Heart right ventricle (tissue), 16 donors: ENCODE data around the gene WDR64. TPM values are rescaled to one million over a fixed set of nuclear protein-coding genes. Genes with fewer than 3 reads are reported as not detected.

Experiments
- ATAC-seq, 8 donors: fragments of 200-7000 bp; cut with Tn5 transposase; one replicate each; pipeline ENCODE4 v1.9.1; 2020; ENCODE audit warnings: mild to moderate bottlenecking in 8 of 8, moderate library complexity in 8 of 8, moderate number of reproducible peaks in 1 of 8
- DNase-seq, 2 donors: peaks; one replicate each; pipeline ENCODE4 v3.0.0-alpha.2; 2020
- H3K27ac ChIP-seq, 10 donors: fragments of 200-600 bp; sonication (generic) in 2 of 10; one replicate each; pipeline versions ENCODE4 v1.5.0 to v1.8.0; 2020 to 2022; ENCODE audit warnings: mild to moderate bottlenecking in 3 of 10
- H3K27me3 ChIP-seq, 7 donors: fragments of 200-600 bp; one replicate each; pipeline ENCODE4 v1.8.0; 2021 to 2022; ENCODE audit warnings: mild to moderate bottlenecking in 2 of 7
- H3K36me3 ChIP-seq, 9 donors: fragments of 200-600 bp; sonication (generic) in 1 of 9; one replicate each; pipeline versions ENCODE4 v1.5.0 to v1.8.0; 2020 to 2022; ENCODE audit warnings: mild to moderate bottlenecking in 2 of 9
- H3K4me1 ChIP-seq, 9 donors: fragments of 200-600 bp; sonication (generic) in 1 of 9; one replicate each; pipeline versions ENCODE4 v1.5.0 to v1.8.0; 2020 to 2022; ENCODE audit warnings: mild to moderate bottlenecking in 4 of 9
- H3K4me3 ChIP-seq, 10 donors: fragments of 200-600 bp; sonication (generic) in 2 of 10; one replicate each; pipeline versions ENCODE4 v1.5.0 to v1.8.0; 2020 to 2022; ENCODE audit warnings: mild to moderate bottlenecking in 7 of 10, moderate library complexity in 2 of 10
- H3K9me3 ChIP-seq, 11 donors: fragments of 200-600 bp in 10 of 11; sonication (generic) in 2 of 11; one replicate each; pipeline versions ENCODE4 v1.5.0 to v1.8.0; 2013 to 2022; ENCODE audit warnings: mild to moderate bottlenecking in 2 of 11, control low read depth in 1 of 11, moderate library complexity in 1 of 11
- WGBS, 2 donors: extraction: QIAGEN DNeasy Blood & Tissue Kit; methylation state at CpG; one replicate each; pipeline ENCODE4 v1.1.7; 2013; ENCODE audit warnings: inconsistent platforms in 1 of 2; 5-methylcytosine and 5-hydroxymethylcytosine counted together
- intact Hi-C, 10 donors: fragments of 100-400 bp; cut with DNase I; formaldehyde crosslinking; loops; one replicate each; pipeline versions ENCODE4 v1.11.1 to v1.14.2; 2022
- polyA plus RNA-seq, 2 donors: library from polyadenylated mRNA; stranded (reverse); fragments of 200-250 nt; gene quantifications; one replicate each; pipeline ENCODE4 v1.2.3, GENCODE V29; 2013
- total RNA-seq, 10 donors: library from RNA; stranded (reverse); fragmentation: NEBNext Ultra II Directional in 3 of 10; extraction: Animal tissue kit (Norgen Biotek cat#: 25700) in 3 of 10; gene quantifications; one replicate each; pipeline versions ENCODE4 v1.2.1 to v1.2.4, GENCODE V29; 2021 to 2023
- TF ChIP-seq, protein P1 (sequence below), 9 donors: fragments of 200-600 bp; sonication (generic) in 2 of 9; IDR thresholded peaks; one replicate each; pipeline versions ENCODE4 v1.5.0 to v1.8.0; 2021 to 2022; ENCODE audit warnings: antibody characterized with exemption in 9 of 9, mild to moderate bottlenecking in 5 of 9, moderate library complexity in 1 of 9
- donor health status: Arrhythmogenic right ventricular cardiomyopathy.
- donor health status: ischemic (EF 13 %, LVEDD 7.1; RV severe dilation, severe dysfunction).
- donor health status: healthy with polysubstance abuse.
- donor health status: DM: no; HTN: yes; CAD: no.
- donor health status: DM: no; HTN: no; CAD: no.
- donor health status: ischemic (EF 25% LVEDD 6.9; RV normal size, moderate dysfunction).
- donor health status: ischemic (EF 25% LVEDD 5.7; RV mildly dilated, moderate dysfunction).
- donor health status: healthy.
- donor health status: DM: yes; HTN: yes; CAD: no.
- donor health status: Ischemic cardiomyopathy.
- donor health status: ischemic (EF 35%, LVEDD 5.7; RV mildly dilated, moderate dysfunction).
- donor health status: nonischemic (EF 11% LVEDD 7.7; RV severe dilation, severe dysfunction).
- donor health status: DM: yes; HTN: yes; CAD: no.
- donor health status: PGD.
- donor health status: ischemic (EF 29% LVEDD 5.4; RV normal size, mild dysfunction).
- donor health status: nonischemic (EF 23%, LVEDD 6.1; RV moderate dilation, normal function).

Gene WDR64
- total and polyA plus RNA-seq, 12 donors, result 0.59 TPM; not detected in 11

DNA sequence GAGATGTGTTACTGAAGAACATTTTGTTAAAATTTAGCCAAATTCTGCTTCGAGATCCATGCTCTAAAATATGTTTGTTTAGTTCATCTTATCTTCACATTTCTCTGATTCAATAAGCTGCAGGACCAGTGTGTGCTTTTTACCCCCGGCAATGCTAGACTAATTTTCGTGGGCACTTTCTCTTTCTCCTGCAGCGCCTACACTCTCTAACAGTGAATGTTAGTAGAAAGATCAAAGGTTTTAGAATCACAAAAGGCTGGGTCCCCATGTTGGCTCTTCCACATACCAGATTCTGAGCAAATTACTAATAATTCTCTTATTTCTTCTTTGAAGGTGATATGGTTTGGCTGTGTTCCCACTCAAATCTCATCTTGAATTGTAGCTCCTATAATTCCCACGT, 20.4 kb upstream of the WDR64 start:
- Histone ChIP-seq H3K27ac (no peak overlapping the region), H3K27me3 (no peaks in the 10 kb centered on the region), H3K36me3 (peaks cover 0 to 23% (median 0%) of the 10 kb centered on the region in 9 donors), H3K4me3 (no peak overlapping the region), H3K4me1 (peaks cover 0 to 21% (median 0%) of the 10 kb centered on the region in 9 donors), H3K9me3 (no peaks in the 10 kb centered on the region)
- intact Hi-C loops, result no loop called here
- DNase-seq (no peak), ATAC-seq (no peak)
- TF ChIP-seq, protein P1, sequence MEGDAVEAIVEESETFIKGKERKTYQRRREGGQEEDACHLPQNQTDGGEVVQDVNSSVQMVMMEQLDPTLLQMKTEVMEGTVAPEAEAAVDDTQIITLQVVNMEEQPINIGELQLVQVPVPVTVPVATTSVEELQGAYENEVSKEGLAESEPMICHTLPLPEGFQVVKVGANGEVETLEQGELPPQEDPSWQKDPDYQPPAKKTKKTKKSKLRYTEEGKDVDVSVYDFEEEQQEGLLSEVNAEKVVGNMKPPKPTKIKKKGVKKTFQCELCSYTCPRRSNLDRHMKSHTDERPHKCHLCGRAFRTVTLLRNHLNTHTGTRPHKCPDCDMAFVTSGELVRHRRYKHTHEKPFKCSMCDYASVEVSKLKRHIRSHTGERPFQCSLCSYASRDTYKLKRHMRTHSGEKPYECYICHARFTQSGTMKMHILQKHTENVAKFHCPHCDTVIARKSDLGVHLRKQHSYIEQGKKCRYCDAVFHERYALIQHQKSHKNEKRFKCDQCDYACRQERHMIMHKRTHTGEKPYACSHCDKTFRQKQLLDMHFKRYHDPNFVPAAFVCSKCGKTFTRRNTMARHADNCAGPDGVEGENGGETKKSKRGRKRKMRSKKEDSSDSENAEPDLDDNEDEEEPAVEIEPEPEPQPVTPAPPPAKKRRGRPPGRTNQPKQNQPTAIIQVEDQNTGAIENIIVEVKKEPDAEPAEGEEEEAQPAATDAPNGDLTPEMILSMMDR (IDR thresholded peaks at IDR 0.05), result no peak
- 88 to 89% methylated on average over 5 of the region's 5 CpGs for WGBS, 2 donors

DNA sequence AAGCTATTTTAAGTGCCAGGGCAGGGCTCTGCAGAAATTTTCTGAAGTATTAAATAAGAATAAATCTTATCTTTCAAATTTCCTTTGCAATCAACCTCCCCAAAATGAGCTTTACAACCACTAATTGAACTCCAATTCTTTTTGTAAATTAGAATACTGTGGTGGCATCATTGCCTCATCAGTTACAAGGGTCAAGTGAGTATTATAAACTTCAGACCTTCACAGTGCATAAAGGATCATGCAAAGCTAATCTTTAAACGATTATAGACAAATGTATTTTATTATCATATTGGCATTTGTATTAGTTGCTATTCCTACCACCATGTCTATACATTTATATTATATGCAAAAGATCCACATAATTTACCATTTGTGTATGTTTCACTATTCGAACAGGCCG, 19.1 kb upstream of the WDR64 start:
- H3K4me1 ChIP-seq, result peaks cover 0 to 25% (median under 1%) of the 10 kb centered on the region in 9 donors
- WGBS, 2 donors, result 90 to 92% methylated on average over 3 of the region's 3 CpGs
- H3K27ac ChIP-seq, result no peak overlapping the region
- intact Hi-C loops, result no loop called here
- H3K36me3 ChIP-seq, result peaks cover 0 to 23% (median 0%) of the 10 kb centered on the region in 9 donors
- no peaks in the 10 kb centered on the region for H3K9me3 ChIP-seq
- no peak overlapping the region for H3K4me3 ChIP-seq
- H3K27me3 ChIP-seq, result no peaks in the 10 kb centered on the region
- no peak for ATAC-seq
- TF ChIP-seq, protein P1 (IDR thresholded peaks at IDR 0.05), result no peak
- no peak for DNase-seq

DNA sequence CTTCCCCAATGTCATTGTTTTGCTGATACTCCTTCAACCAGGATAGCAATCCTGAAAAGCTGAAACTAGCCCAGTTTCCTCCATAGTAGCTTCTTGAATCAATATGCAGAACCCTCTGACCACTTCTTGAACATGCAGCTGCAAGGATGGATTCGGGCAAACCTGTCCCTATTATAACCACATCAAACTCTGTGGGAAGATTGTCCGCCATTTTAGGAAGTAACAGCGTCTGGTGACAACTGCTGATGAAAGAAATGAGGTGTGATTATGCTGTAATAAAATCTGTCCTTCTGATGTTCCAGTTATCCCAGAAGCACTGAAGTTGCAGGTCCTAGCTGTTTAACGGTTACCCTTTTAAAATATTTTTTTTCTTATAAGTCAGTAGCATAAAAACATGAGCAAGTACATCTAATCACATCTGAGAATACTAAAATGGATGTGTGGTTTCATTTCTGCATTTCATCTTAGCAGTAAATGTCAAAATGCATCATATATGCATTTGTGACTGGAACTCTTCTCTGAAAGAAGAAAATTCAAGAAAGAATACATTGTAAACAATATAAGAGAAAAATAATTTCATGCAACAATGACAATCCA, 16.4 kb upstream of the WDR64 start:
- DNase-seq (no peak), ATAC-seq (no peak)
- peaks cover 0 to 37% (median 12%) of the 10 kb centered on the region in 9 donors for H3K4me1 ChIP-seq
- WGBS, 2 donors, result 95% methylated on average over 4 of the region's 4 CpGs
- TF ChIP-seq, protein P1 (IDR thresholded peaks at IDR 0.05), result no peak
- no peaks in the 10 kb centered on the region for H3K27me3 ChIP-seq
- H3K27ac ChIP-seq, result no peak overlapping the region
- H3K36me3 ChIP-seq, result peaks cover 0 to 23% (median 0%) of the 10 kb centered on the region in 9 donors
- intact Hi-C loops, result no loop called here
- H3K9me3 ChIP-seq, result no peaks in the 10 kb centered on the region
- H3K4me3 ChIP-seq, result no peak overlapping the region

DNA sequence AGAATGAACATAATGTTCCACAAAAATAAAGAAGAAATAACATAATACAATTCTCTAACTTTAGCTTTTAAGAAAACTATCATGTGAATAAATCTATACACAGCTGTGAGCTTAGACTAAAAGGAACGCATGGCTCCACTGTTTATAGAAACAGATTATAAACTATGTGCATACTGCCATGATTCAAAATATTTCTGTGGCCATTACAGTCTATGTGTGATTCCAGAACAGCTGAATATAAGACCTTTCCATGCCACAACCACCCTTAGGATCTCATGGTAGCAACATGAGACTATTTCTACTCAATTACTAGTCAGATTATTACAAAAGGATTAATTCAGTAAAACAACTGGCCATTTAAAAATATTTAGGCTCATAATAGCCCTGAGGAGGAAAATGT, 15.8 kb upstream of the WDR64 start:
- Histone ChIP-seq H3K27ac (no peak overlapping the region), H3K36me3 (peaks cover 0 to 23% (median 0%) of the 10 kb centered on the region in 9 donors), H3K27me3 (no peaks in the 10 kb centered on the region), H3K4me3 (no peak overlapping the region), H3K4me1 (peaks cover 0 to 40% (median 12%) of the 10 kb centered on the region in 9 donors), H3K9me3 (peaks cover 0 to 2% (median 0%) of the 10 kb centered on the region in 11 donors)
- 55 to 75% methylated on average over 1 of the region's 1 CpG for WGBS, 2 donors
- intact Hi-C loops, result no loop called here
- DNase-seq, result no peak
- no peak for ATAC-seq
- TF ChIP-seq, protein P1 (IDR thresholded peaks at IDR 0.05), result no peak
